HG03432 (cell line): Measurements from ENCODE around the gene PGLYRP3.
"Not testable (repeated sequence)": the region's sequence is repeated elsewhere in the genome, so short reads cannot be mapped to it uniquely, and the experiment has no call there.

Source experiments
- ATAC-seq: cut with Tn5 transposase; IDR thresholded peaks from one replicate; pipeline ENCODE4 v1.9.1; 2021; ENCODE audit warnings: mild to moderate bottlenecking, moderate library complexity; ENCODE audit not compliant: unreplicated experiment

Gene PGLYRP3

DNA sequence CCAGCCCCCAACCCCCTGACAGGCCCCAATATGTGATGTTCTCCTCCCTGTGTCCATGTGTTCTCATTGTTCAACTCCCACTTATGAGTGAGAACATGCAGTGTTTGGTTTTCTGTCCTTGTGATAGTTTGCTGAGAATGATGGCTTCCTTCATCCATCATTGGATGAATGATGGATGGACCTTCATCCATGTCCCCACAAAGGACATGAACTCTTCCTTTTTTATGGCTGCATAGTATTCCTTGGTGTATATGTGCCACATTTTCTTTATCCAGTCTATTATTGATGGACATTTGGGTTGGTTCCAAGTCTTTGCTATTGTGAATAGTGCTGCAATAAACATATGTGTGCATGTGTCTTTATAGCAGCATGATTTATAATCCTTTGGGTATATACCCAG is 1.6 kb upstream of the PGLYRP3 start:
- ATAC-seq: not testable (repeated sequence)

GRCh38 chr1:153313288-153313687 is 536 bp upstream of the PGLYRP3 start:
- ATAC-seq: no peak

DNA sequence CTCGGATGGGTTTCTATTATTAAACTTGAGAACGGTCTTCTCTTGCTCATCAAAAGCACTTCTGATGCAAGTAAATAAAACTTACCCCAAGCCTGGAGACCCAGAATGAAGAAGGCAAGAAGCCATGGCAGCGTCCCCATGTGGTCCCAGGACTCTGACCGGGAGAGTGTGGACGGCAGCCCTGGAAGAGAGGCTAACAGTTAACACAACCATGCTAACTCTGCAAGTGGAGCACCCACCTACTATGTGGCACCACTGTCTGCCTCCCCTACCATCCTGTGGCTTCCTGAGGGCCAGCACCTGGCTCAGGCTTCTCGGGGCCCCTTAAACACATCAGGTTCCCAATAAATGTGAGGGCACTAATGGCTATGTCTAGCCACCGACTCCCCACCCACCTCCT is 2.2 kb downstream of the PGLYRP3 start:
- ATAC-seq: no peak

- ATAC-seq: no peak
These were observed 3.3 kb downstream of the PGLYRP3 start for GRCh38 chr1:153309441-153309840.

DNA sequence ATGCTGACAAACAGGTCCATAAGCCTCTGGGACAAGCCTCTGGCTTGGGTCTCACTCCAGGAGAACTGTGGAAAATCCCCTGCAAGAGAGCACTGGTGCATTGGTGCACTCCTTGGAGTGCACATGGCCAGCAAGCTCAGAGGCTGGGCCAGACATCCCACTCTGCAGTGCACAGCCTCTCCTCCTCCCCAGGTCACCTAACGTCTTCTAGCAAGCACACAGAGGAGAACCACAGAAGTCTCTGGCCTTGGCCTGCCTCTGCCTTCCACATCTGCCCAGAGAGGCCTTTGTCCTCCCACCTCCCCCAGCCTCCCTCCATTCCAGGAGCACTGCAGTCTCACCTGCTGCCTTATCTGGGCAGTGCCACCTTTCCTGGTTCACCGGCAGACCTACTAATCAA is 4.2 kb downstream of the PGLYRP3 start:
- no peak for ATAC-seq

DNA sequence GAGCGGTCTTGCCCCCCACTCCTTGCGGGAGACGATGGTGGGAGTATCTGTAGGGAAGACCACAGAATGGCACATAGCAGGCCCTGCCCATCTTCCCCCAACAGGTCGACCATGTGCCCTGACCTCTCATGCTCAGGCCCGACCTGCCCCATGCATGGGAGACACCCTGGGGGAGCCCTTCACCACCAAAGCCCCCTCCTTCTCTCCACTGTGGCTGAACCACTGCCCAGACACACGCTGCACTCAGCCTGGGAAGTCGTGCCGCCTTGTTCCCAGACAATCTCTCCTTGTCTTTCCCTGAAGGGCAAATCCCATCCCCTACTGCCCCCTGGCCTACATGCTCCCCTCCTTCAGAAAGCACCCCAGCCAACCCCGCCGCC is 5.5 kb downstream of the PGLYRP3 start:
- no peak for ATAC-seq

DNA sequence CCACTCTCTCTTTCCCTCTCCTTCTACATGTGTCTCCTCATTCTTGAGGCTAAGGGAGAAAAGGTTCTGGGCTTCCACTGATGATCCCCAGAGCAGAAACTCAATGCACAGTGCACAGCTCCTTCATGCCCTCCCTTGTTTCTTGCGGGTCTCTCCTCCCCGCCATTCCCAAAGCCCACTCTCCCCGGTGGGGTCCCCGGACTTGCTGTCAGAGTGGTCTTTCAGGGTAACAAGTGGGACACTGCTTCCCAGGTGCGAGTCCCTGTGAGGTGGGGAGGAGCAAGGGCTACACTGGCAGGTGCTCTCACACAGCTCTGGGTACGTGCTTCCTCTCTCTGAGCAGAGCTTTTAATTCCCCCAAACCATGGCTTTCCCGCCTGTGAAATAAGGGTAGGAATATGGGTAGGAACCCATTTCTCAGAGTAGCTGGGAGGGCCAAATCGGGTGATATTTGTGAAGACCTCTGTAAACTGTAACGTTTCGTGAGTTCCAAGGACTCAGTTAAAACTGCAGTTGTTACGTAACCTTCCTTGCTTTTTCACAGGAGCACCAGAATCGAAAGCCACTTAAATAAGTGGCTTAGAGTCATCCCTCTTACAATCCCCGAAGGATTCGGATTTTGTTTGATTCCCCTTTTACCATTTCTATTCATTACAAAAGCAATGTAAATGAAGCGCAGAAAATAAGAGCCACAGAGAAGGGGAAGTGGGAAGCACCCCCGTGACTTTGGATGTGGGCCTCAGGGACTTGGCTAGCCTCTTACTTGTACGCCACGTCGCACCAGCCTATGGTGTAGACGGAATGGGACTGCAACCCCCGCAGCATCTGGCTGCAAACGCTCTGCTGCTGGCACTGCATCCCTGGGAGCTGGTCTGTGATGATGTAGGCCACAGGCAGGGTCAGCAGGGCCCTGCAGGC is 6.2 kb downstream of the PGLYRP3 start:
- ATAC-seq: no peak

DNA sequence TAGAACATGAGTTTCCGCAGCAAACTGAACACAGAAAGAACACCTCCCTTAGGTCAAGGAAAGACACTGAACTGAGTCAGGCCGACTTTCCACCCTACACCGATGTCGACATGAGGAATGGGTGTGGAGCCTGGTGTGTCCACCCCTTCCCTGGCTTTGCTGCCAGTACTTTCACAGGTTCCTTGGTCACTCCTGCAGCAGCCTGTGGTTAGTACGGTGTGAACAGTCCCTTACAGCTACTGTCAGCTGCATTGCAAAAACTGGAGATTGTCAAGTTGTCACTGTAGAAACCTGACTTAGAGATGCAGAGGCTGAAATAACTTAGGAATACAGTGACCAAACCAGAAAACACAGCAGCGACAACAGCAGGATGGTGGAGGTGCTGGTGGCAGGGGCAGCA is 7.1 kb downstream of the PGLYRP3 start:
- ATAC-seq: no peak

GRCh38 chr1:153302308-153302707 is 10.4 kb downstream of the PGLYRP3 start:
- ATAC-seq: no peak

GRCh38 chr1:153293851-153294250 is 18.9 kb downstream of the PGLYRP3 start:
- no peak for ATAC-seq

DNA sequence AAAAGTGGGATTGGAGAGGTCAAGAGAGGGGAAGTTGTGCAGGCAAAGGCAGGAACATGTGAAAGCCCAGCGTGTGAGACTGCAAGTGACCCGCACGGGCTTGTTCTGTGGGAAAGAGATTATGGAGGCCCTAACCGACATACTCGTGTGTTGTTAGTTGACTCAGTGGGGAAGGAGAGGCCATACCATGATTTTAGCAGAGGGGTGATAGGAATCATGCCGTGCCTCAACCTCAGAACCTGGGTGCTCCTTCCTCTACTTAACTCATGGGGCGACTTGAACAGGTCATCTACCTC is 19.3 kb downstream of the PGLYRP3 start:
- no peak for ATAC-seq

DNA sequence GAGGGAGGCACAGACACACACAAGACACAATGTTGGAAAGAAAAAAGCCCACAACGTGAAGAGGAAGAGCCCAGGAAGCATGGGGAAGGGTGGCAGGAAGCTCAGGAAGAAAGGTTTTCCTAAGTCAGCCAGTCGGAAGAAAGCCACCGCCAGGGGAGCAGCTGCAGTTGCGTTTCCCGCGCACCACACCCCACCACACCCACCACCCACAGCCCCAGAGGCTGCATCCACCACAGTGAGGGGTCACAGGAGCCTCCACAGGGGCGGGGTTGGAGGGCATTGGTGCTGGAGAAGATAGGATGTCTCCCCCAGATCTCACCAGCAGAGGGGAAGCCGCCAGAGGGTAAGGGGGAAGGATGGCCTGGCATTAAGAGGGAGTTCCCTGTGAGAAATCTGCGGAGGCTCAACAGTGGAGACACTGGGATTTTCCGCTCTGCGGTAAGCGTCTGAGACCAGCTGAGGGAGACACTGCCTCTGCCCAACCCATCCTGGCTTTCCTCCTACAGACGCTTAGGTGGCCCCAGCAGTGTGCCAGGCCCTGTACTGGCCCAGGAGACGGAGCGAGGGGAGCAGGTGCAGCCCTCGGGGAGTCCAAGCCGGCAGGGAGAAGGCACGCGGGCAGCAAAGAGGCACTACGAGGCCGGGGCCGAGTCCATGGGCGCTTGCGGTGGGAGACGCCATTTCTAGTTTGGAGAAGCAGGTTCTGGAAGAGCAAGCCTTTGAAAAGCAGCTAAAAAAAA is 19.8 kb downstream of the PGLYRP3 start:
- ATAC-seq: no peak

GRCh38 chr1:153292185-153292584 is 20.6 kb downstream of the PGLYRP3 start:
- no peak for ATAC-seq

DNA sequence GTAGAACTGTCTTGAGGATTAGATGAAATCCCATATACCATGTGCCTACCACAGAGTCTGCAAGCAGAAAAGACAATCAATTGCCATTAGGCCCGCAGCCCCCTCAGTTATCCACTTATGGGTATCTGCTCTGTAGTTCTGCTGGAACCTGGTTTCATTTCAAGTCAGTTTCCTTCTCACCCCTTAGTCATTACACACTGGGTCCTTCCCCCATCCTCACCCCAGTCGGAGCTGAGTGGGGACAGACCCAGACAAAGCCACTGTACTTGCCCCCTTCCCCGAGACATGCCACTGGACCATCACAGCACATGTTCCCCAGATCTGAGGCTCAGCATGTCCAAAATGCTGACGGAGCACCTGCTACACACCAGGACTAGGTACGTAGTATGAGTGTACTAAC is 21.2 kb downstream of the PGLYRP3 start:
- ATAC-seq: peak; percentile 67

- no peak for ATAC-seq
These were observed 24.0 kb downstream of the PGLYRP3 start for GRCh38 chr1:153288634-153289275.

- peak; percentile 67 for ATAC-seq
These were observed 34.9 kb downstream of the PGLYRP3 start for GRCh38 chr1:153277852-153278251.

DNA sequence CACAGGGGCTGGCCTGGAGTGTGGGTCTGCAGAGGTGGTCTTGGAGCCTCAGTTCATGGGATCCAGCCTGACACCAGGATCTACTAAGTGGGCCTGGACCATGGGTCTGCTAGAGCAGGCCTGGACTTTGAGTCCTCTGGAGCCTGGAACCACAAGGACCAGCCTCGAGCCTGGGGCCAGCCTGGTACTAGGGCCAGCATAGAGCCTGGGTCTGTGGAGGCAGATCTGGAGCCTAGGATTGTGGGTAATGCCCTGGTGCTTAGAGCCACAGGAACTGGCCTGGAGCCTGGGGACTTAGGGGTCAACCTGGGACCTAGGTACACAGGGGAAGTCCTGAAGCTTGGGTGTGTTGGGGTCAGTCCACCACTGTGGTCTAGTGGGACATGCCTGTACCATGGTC is 40.6 kb downstream of the PGLYRP3 start:
- ATAC-seq: no peak

DNA sequence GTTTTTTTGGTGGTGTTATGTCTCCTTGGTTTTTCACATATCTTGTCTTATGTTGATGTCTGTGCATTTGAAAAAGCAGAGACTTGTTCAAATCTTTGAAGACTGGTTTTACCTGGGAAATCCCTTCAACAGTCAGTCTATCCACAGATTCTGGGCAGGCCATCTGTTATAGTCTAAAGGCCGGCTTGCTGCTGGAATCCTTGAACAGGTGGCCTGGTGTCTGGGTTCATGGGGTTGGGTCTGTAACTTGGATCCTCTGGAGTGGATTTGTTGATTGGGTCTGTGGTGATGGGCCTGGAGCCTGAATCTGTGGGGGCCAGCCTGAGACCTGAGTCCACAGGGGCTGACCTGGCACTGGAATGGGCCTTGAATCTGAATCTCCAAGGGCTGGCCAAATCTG is 41.0 kb downstream of the PGLYRP3 start:
- ATAC-seq: no peak

DNA sequence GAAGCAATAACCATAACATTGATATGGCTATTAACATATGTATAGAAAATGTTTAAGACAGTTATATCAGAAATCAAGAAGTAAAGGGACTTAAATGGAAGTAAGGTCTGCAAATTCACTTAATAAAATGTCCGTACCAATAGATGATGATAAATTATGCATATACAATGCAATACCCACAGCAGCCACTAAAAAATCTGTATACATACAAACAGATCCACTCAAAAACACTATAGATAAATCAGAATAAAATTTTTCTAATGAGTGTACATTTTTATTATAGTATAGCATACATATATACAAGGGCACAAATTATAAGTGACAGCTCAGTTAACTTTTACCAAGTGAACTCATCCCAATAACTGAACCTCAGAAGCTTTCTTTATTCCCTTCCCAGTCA is 47.3 kb downstream of the PGLYRP3 start:
- ATAC-seq: no peak

DNA sequence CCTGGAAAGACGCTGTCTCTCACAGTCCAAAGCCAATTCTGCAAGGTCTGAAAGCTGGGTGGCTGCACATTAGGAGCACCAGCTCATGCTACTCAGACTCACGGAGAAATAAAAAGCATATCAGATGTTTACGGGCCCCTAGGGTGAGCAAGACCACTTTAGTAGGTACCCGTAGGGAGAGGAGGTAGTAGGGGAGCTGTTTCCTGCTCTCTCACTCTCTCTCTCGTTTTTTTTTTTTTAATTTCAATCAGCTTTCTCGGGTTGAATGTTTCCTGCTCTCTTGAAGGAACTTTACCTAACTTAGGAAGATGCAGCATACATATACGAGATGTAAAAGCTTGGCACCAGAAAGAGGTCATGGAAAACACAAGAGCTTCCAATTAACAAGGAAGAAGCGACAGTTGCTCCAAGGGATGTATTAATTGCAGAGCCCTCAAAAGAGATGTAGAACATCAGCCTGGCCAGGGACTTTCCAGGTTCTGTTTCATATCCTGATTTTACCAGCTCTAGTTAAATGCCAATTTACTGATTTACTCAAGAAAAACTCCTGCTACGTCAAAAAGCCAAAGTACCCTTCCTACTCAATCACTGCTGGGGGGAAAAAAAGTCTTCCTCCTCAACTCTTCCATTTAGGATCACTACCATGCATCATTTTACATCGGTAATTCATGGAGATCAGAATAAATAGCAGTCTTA is 50.1 kb downstream of the PGLYRP3 start:
- peak; percentile 39 for ATAC-seq

DNA sequence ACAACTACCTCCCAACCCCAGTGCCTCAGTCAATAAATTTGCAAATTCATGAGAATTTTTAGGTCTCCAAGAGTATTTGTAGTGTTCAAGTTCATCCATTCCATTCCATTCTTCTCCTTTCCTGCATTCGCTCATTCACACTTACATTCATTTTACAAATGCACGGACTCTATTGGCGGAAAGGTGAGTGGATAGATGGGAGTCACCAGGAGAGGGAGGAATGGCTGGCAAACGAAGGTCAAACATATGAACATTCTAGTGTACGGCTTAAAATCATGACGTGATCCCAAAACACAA is 50.7 kb downstream of the PGLYRP3 start:
- ATAC-seq: no peak
